SK-N-SH treated with all-trans-retinoic acid at 6 μM for 48 hours (cell line): ENCODE results near the gene SLC44A2.

ENCODE experiments used
- ATAC-seq: fragments of 200-7000 bp; cut with Tn5 transposase; 3 replicates; pipeline ENCODE4 v1.9.1; 2020; ENCODE audit warnings: mild to moderate bottlenecking, moderate library complexity
- ARNTL ChIP-seq: fragments of 450-650 bp; formaldehyde crosslinking; IDR thresholded peaks from 2 replicates; pipeline ENCODE4 v1.5.0; 2020; ENCODE audit warnings: low read depth, mild to moderate bottlenecking, moderate library complexity, borderline replicate concordance
- BACH2 ChIP-seq: fragments of 250-450 bp; sonication (Bioruptor Pico); IDR thresholded peaks from 2 replicates; pipeline ENCODE4 v1.9.0; 2021; ENCODE audit warnings: mild to moderate bottlenecking, borderline replicate concordance
- CSDC2 ChIP-seq: fragments of 250-450 bp; sonication (Bioruptor Pico); IDR thresholded peaks from 2 replicates; pipeline ENCODE4 v1.5.0; 2020; ENCODE audit warnings: mild to moderate bottlenecking, moderate library complexity
- CSRNP3 ChIP-seq: fragments of 250-450 bp; sonication (Bioruptor Pico); IDR thresholded peaks from 2 replicates; pipeline ENCODE4 v1.5.1; 2021; ENCODE audit warnings: mild to moderate bottlenecking, moderate library complexity
- ESRRG ChIP-seq: fragments of 250-450 bp; sonication (Bioruptor Pico); IDR thresholded peaks from 2 replicates; pipeline ENCODE4 v1.6.1; 2021; ENCODE audit warnings: mild to moderate bottlenecking
- GLIS3 ChIP-seq: fragments of 250-450 bp; sonication (Bioruptor Pico); IDR thresholded peaks from 2 replicates; pipeline ENCODE4 v1.5.0; 2020; ENCODE audit warnings: mild to moderate bottlenecking, moderate library complexity
- ISL1 ChIP-seq: fragments of 250-450 bp; sonication (Bioruptor Pico); IDR thresholded peaks from 2 replicates; pipeline ENCODE4 v2.1.2; 2022; ENCODE audit warnings: mild to moderate bottlenecking, moderate library complexity
- OSR1 ChIP-seq: fragments of 250-450 bp; sonication (Bioruptor Pico); IDR thresholded peaks from 2 replicates; pipeline ENCODE4 v1.8.0; 2022; ENCODE audit warnings: moderate library complexity, mild to moderate bottlenecking, inconsistent platforms
- PATZ1 ChIP-seq: fragments of 250-450 bp; sonication (Bioruptor Pico); IDR thresholded peaks from 2 replicates; pipeline ENCODE4 v1.8.0; 2020; ENCODE audit warnings: mild to moderate bottlenecking, moderate library complexity, borderline replicate concordance
- POU6F1 ChIP-seq: fragments of 250-450 bp; sonication (Bioruptor Pico); IDR thresholded peaks from 2 replicates; pipeline ENCODE4 v1.8.0; 2021; ENCODE audit warnings: low read depth, mild to moderate bottlenecking, moderate library complexity, borderline replicate concordance
- PPARA ChIP-seq: fragments of 250-450 bp; sonication (Bioruptor Pico); IDR thresholded peaks from 2 replicates; pipeline ENCODE4 v1.5.0; 2020; ENCODE audit warnings: mild to moderate bottlenecking, borderline replicate concordance
- SNAI2 ChIP-seq: fragments of 250-450 bp; sonication (Bioruptor Pico); IDR thresholded peaks from 2 replicates; pipeline ENCODE4 v1.5.0; 2020; ENCODE audit warnings: mild to moderate bottlenecking, moderate library complexity
- TCF4 ChIP-seq: fragments of 250-450 bp; sonication (Bioruptor Pico); IDR thresholded peaks from 2 replicates; pipeline ENCODE4 v1.8.0; 2021; ENCODE audit warnings: mild to moderate bottlenecking, moderate library complexity, borderline replicate concordance
- TOX ChIP-seq: fragments of 250-450 bp; sonication (Bioruptor Pico); IDR thresholded peaks from 2 replicates; pipeline ENCODE4 v1.8.0; 2021; ENCODE audit warnings: mild to moderate bottlenecking, moderate library complexity, borderline replicate concordance
- TSHZ2 ChIP-seq: fragments of 250-450 bp; sonication (Bioruptor Pico); IDR thresholded peaks from 2 replicates; pipeline ENCODE4 v1.5.0; 2020; ENCODE audit warnings: mild to moderate bottlenecking, moderate library complexity
- ZC3H10 ChIP-seq: fragments of 250-450 bp; sonication (Bioruptor Pico); IDR thresholded peaks from 2 replicates; pipeline ENCODE4 v1.5.1; 2021; ENCODE audit warnings: mild to moderate bottlenecking, moderate library complexity
- ZFP3 ChIP-seq: fragments of 250-450 bp; sonication (Bioruptor Pico); IDR thresholded peaks from 2 replicates; pipeline ENCODE4 v1.5.0; 2020; ENCODE audit warnings: mild to moderate bottlenecking, moderate library complexity
- ZFP30 ChIP-seq: fragments of 450-650 bp; formaldehyde crosslinking; IDR thresholded peaks from 2 replicates; pipeline ENCODE4 v1.5.0; 2022; ENCODE audit warnings: mild to moderate bottlenecking, moderate library complexity
- ZNF565 ChIP-seq: fragments of 450-650 bp; formaldehyde crosslinking; conservative IDR thresholded peaks from 2 replicates; pipeline ENCODE4 v1.5.0; 2020; ENCODE audit warnings: low read depth, mild to moderate bottlenecking, moderate library complexity
- ZNF70 ChIP-seq: fragments of 450-650 bp; formaldehyde crosslinking; IDR thresholded peaks from 2 replicates; pipeline ENCODE4 v1.5.0; 2020; ENCODE audit warnings: mild to moderate bottlenecking, moderate library complexity
- ZNF8 ChIP-seq: fragments of 450-650 bp; formaldehyde crosslinking; IDR thresholded peaks from 2 replicates; pipeline ENCODE4 v1.5.0; 2020; ENCODE audit warnings: mild to moderate bottlenecking, moderate library complexity
- TF ChIP-seq, protein P1 (sequence below): fragments of 250-450 bp; sonication (Bioruptor Pico); IDR thresholded peaks from 2 replicates; pipeline ENCODE4 v1.5.1; 2020; ENCODE audit warnings: low read depth, mild to moderate bottlenecking, moderate library complexity

SLC44A2 gene

DNA sequence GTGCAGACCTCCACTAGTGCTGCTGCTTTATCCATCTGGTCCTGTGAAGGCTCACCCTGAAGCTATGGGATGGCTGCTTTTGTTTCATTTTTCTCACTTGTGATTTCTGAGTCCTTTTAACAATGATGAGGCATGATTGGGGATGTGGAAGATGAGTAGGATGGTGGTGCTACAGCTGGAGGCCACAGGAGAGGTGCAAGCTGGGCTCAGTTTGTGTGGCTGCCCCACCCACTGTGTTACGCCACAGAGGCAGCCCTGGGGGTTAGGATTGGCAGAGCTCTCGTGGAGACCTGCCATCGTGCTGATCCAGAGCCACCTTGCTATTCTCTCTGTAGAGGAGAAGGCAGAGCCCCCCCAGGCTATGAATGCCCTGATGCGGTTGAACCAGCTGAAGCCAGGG lies 56.3 kb downstream of the SLC44A2 start:
- no peak for TF ChIP-seq ZFP3
- TF ChIP-seq, protein P1, sequence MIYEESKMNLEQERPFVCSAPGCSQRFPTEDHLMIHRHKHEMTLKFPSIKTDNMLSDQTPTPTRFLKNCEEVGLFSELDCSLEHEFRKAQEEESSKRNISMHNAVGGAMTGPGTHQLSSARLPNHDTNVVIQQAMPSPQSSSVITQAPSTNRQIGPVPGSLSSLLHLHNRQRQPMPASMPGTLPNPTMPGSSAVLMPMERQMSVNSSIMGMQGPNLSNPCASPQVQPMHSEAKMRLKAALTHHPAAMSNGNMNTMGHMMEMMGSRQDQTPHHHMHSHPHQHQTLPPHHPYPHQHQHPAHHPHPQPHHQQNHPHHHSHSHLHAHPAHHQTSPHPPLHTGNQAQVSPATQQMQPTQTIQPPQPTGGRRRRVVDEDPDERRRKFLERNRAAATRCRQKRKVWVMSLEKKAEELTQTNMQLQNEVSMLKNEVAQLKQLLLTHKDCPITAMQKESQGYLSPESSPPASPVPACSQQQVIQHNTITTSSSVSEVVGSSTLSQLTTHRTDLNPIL = no peak
- no peak for TF ChIP-seq ZNF8
- TF ChIP-seq PPARA (CRISPR knock-in tag) = no peak
- no peak for TF ChIP-seq TOX
- no peak for TF ChIP-seq ZFP30
- TF ChIP-seq CSDC2 (CRISPR knock-in tag) = no peak
- no peak for TF ChIP-seq ARNTL
- no peak for ATAC-seq

GRCh38 chr19:10682397-10683063 lies 57.2 kb downstream of the SLC44A2 start:
- ATAC-seq = no peak
- TF ChIP-seq BACH2 (no peak), ISL1 (CRISPR knock-in tag) (no peak), ESRRG (CRISPR knock-in tag) (no peak), ARNTL (no peak), PATZ1 (no peak), OSR1 (no peak), CSRNP3 (CRISPR knock-in tag) (no peak), ZFP30 (no peak), ZFP3 (no peak), ZNF565 (CRISPR knock-in tag) (no peak), ZNF70 (CRISPR knock-in tag) (no peak), POU6F1 (CRISPR knock-in tag) (no peak), SNAI2 (CRISPR knock-in tag) (no peak), CSDC2 (CRISPR knock-in tag) (no peak), ZC3H10 (CRISPR knock-in tag) (no peak), TSHZ2 (CRISPR knock-in tag) (no peak), GLIS3 (no peak)
- TF ChIP-seq, all 23 proteins: peak for 0

GRCh38 chr19:10683064-10683426 lies 57.7 kb downstream of the SLC44A2 start:
- no peak for ATAC-seq
- TF ChIP-seq ZNF565 (CRISPR knock-in tag) (no peak), GLIS3 (no peak), ARNTL (no peak), OSR1 (no peak), ZNF8 (no peak), TSHZ2 (CRISPR knock-in tag) (no peak), BACH2 (no peak), TCF4 (no peak), SNAI2 (CRISPR knock-in tag) (no peak), ZFP3 (no peak), POU6F1 (CRISPR knock-in tag) (no peak), TOX (no peak), ESRRG (CRISPR knock-in tag) (no peak), ISL1 (CRISPR knock-in tag) (no peak), CSDC2 (CRISPR knock-in tag) (no peak)
